WTC11 (cell line): Measurements from ENCODE around the gene GSTM4. TPM values are rescaled to one million over a fixed set of nuclear protein-coding genes. Genes with fewer than 3 reads are reported as not detected.

Experiments
- ATAC-seq: fragments of 200-7000 bp; cut with Tn5 transposase; 2 replicates; pipeline ENCODE4 v1.10.0; 2021; ENCODE audit warnings: mild to moderate bottlenecking, moderate library complexity
- Bru-seq: library from RNA; stranded (reverse); fragments of 400-500 nt; gene quantifications from one replicate; lab custom pipeline; 2021; lab: Mats Ljungman, UMichigan
- CTCF ChIA-PET: fragments of 300-600 bp; sonication (Branson Sonifier 250); formaldehyde crosslinking; loops from one replicate; lab custom pipeline; 2021; ENCODE audit warnings: antibody characterized with exemption; lab: Charles Lee
- POLR2A ChIA-PET: fragments of 350-600 bp; sonication (Branson Sonifier 250); formaldehyde crosslinking; loops from one replicate; lab custom pipeline; 2021; ENCODE audit warnings: antibody characterized with exemption; lab: Charles Lee
- DNase-seq: peaks from one replicate; pipeline ENCODE4 v3.0.0; 2021; ENCODE audit warnings: low spot score
- H3K27ac Mint-ChIP-seq: 2 replicates; pipeline ENCODE4 v1.8.0; 2021; ENCODE audit warnings: mixed read lengths
- H3K27me3 Mint-ChIP-seq: 2 replicates; pipeline ENCODE4 v1.8.0; 2021; ENCODE audit warnings: low read depth, mild to moderate bottlenecking, moderate library complexity, mixed read lengths
- H3K36me3 Mint-ChIP-seq: 2 replicates; pipeline ENCODE4 v1.8.0; 2021; ENCODE audit warnings: mixed read lengths
- H3K4me1 Mint-ChIP-seq: 2 replicates; pipeline ENCODE4 v1.8.0; 2022; ENCODE audit warnings: mixed read lengths
- H3K4me3 Mint-ChIP-seq: 2 replicates; pipeline ENCODE4 v1.8.0; 2021; ENCODE audit warnings: mild to moderate bottlenecking, moderate library complexity, mixed read lengths
- H3K9me3 Mint-ChIP-seq: 2 replicates; pipeline ENCODE4 v1.8.0; 2021; ENCODE audit warnings: mixed read lengths
- AFF4 ChIP-seq: sonication (generic); formaldehyde crosslinking; IDR thresholded peaks from 2 replicates; pipeline ENCODE4 v1.8.1; 2023; ENCODE audit warnings: mild to moderate bottlenecking, missing genetic modification reagents, borderline replicate concordance
- CREM ChIP-seq: sonication (generic); formaldehyde crosslinking; IDR thresholded peaks from 2 replicates; pipeline ENCODE4 v1.8.1; 2022; ENCODE audit warnings: mild to moderate bottlenecking, missing genetic modification reagents, moderate library complexity
- CTCF ChIP-seq: fragments of 200-600 bp; IDR thresholded peaks from 2 replicates; pipeline ENCODE4 v1.8.0; 2022; ENCODE audit warnings: antibody characterized with exemption
- EMX1 ChIP-seq: fragments of 250-450 bp; sonication (Bioruptor Pico); IDR thresholded peaks from 2 replicates; pipeline ENCODE4 v1.8.0; 2021; ENCODE audit warnings: mild to moderate bottlenecking
- ESRRA ChIP-seq: sonication (generic); formaldehyde crosslinking; IDR thresholded peaks from 2 replicates; pipeline ENCODE4 v1.8.1; 2022; ENCODE audit warnings: mild to moderate bottlenecking, missing genetic modification reagents, borderline replicate concordance
- ETV6 ChIP-seq: sonication (generic); formaldehyde crosslinking; IDR thresholded peaks from 2 replicates; pipeline ENCODE4 v1.8.1; 2022; ENCODE audit warnings: mild to moderate bottlenecking, missing genetic modification reagents
- FOXK1 ChIP-seq: sonication (generic); formaldehyde crosslinking; IDR thresholded peaks from 2 replicates; pipeline ENCODE4 v1.8.0; 2022; ENCODE audit warnings: mild to moderate bottlenecking, moderate library complexity, missing genetic modification reagents
- KAT7 ChIP-seq: sonication (generic); formaldehyde crosslinking; IDR thresholded peaks from 2 replicates; pipeline ENCODE4 v1.8.1; 2023; ENCODE audit warnings: missing genetic modification reagents, mild to moderate bottlenecking, borderline replicate concordance
- MYBL2 ChIP-seq: sonication (generic); formaldehyde crosslinking; IDR thresholded peaks from 2 replicates; pipeline ENCODE4 v1.8.1; 2023; ENCODE audit warnings: mild to moderate bottlenecking, moderate library complexity, missing genetic modification reagents
- NFYB ChIP-seq: sonication (generic); formaldehyde crosslinking; conservative IDR thresholded peaks from 2 replicates; pipeline ENCODE4 v1.8.0; 2022; ENCODE audit warnings: low read depth, missing genetic modification reagents
- PRRX2 ChIP-seq: fragments of 250-450 bp; sonication (Bioruptor Pico); IDR thresholded peaks from 2 replicates; pipeline ENCODE4 v1.8.0; 2021; ENCODE audit warnings: mild to moderate bottlenecking
- SP1 ChIP-seq: sonication (generic); formaldehyde crosslinking; conservative IDR thresholded peaks from 2 replicates; pipeline ENCODE4 v1.8.1; 2022; ENCODE audit warnings: missing genetic modification reagents
- ZNF121 ChIP-seq: sonication (generic); formaldehyde crosslinking; IDR thresholded peaks from 2 replicates; pipeline ENCODE4 v1.8.0; 2023; ENCODE audit warnings: missing genetic modification reagents
- ZNF219 ChIP-seq: sonication (generic); formaldehyde crosslinking; IDR thresholded peaks from 2 replicates; pipeline ENCODE4 v1.8.0; 2023; ENCODE audit warnings: missing genetic modification reagents, mild to moderate bottlenecking, borderline replicate concordance
- ZNF317 ChIP-seq: sonication (generic); formaldehyde crosslinking; IDR thresholded peaks from 2 replicates; pipeline ENCODE4 v1.8.1; 2023; ENCODE audit warnings: low read depth, mild to moderate bottlenecking, moderate library complexity, missing genetic modification reagents, borderline replicate concordance
- ZNF416 ChIP-seq: fragments of 250-450 bp; sonication (Bioruptor Pico); IDR thresholded peaks from 2 replicates; pipeline ENCODE4 v1.9.0; 2021; ENCODE audit warnings: mild to moderate bottlenecking, inconsistent platforms
- long read RNA-seq, 3 experiments: library from RNA in 1 of 3; library from capped mRNA in 1 of 3; library from polyadenylated mRNA in 1 of 3; unstranded in 2 of 3; stranded (forward) in 1 of 3; transcript quantifications; one replicate each; pipeline ENCODE4 v2.0.0, GENCODE V29; 2021
- total RNA-seq: library from RNA; stranded (reverse); gene quantifications from 3 replicates; pipeline ENCODE4 v1.2.3, GENCODE V29; 2021
- TF ChIP-seq, protein P1 (sequence below): sonication (generic); formaldehyde crosslinking; conservative IDR thresholded peaks from 2 replicates; pipeline ENCODE4 v1.8.1; 2023; ENCODE audit warnings: mild to moderate bottlenecking, low read depth, missing genetic modification reagents, moderate library complexity
- TF ChIP-seq, protein P2 (sequence below): fragments of 250-450 bp; sonication (Bioruptor Pico); IDR thresholded peaks from 2 replicates; pipeline ENCODE4 v1.9.0; 2021; ENCODE audit warnings: mild to moderate bottlenecking
- TF ChIP-seq, protein P3 (sequence below): fragments of 250-450 bp; sonication (Bioruptor Pico); IDR thresholded peaks from 2 replicates; pipeline ENCODE4 v1.8.0; 2021; ENCODE audit warnings: mild to moderate bottlenecking
- TF ChIP-seq, protein P4 (sequence below): sonication (generic); formaldehyde crosslinking; IDR thresholded peaks from 2 replicates; pipeline ENCODE4 v1.8.1; 2022; ENCODE audit warnings: low read depth, mild to moderate bottlenecking, moderate library complexity, missing genetic modification reagents, borderline replicate concordance

The GSTM4 gene
- 16.4 to 18.1 TPM (median 16.7 TPM) in 3 replicates for total RNA-seq
- Bru-seq, nascent RNA = percentile 48 among the genes with signal in this experiment
- long read RNA-seq, experiment 1, transcript GSTM4-204 (8 exons, 1,412 nt) = major isoform, 50 of 59 reads
- long read RNA-seq, experiment 1, partial matches to known transcripts = 1 of 59 reads
- long read RNA-seq, experiment 1, other reads (novel, unspliced or antisense) = 4 of 59 reads
- long read RNA-seq, experiment 2, transcript GSTM4-204 (8 exons, 1,412 nt) = major isoform, 10 of 18 reads
- long read RNA-seq, experiment 2, partial matches to known transcripts = 3 of 18 reads
- long read RNA-seq, experiment 2, other reads (novel, unspliced or antisense) = 5 of 18 reads
- long read RNA-seq, experiment 3, transcript GSTM4-201 (8 exons, 1,321 nt) = minor isoform, 9 of 62 reads
- long read RNA-seq, experiment 3, transcript GSTM4-204 (8 exons, 1,412 nt) = major isoform, 49 of 62 reads
- long read RNA-seq, experiment 3, partial matches to known transcripts = 0 of 62 reads
- long read RNA-seq, experiment 3, other reads (novel, unspliced or antisense) = 4 of 62 reads

DNA sequence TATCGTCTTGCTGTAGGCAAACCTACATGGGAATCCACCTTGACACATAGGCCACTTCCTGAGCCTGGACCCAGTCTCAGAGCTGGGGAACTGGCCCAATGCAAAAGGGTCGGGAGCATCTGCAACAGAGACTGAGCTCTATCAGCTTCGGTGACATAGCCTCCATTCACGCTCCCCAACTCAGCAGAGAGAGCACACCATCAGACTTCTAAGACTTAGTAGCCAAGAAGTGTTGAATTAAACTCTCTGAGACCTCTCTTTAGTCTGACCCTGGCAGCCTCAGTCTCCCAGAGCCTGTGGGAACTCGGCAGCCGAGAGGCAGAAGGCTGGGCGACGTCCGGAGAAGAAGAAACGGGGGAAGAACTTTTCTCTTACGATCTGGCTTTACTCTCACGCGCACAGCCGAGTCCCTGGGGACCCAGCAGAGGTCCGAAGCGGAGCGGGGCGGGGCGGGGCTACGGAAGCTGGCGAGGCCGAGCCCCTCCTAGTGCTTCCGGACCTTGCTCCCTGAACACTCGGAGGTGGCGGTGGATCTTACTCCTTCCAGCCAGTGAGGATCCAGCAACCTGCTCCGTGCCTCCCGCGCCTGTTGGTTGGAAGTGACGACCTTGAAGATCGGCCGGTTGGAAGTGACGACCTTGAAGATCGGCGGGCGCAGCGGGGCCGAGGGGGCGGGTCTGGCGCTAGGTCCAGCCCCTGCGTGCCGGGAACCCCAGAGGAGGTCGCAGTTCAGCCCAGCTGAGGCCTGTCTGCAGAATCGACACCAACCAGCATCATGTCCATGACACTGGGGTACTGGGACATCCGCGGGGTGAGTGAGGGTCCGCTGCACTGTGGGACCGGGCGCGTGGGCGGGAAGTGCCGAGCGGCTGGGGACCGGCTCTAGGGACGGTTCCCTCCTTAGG is at the start of gene GSTM4:
TSS of gene GSTM4 (plus strand) at position 485 of the 905 bp plus-strand sequence. CDS start at position 776, 291 bp downstream.
- Mint-ChIP-seq H3K36me3 (no peaks in the 10 kb centered on the region), H3K4me3 (peak within 1 kb of the TSS; percentile 91), H3K4me1 (peaks cover 12% of the 10 kb centered on the region), H3K27me3 (peaks cover 36% of the 10 kb centered on the region), H3K27ac (peak within 1 kb of the TSS; percentile 93), H3K9me3 (no peaks in the 10 kb centered on the region)
- CTCF ChIA-PET = interaction anchor here (0.6 to 4.3 kb wide), 14 partner anchors 12 to 329 kb away, joined by 3 to 45 read pairs (median 4); partner anchors contain the start of gene AHCYL1
- DNase-seq (peak; percentile 87), ATAC-seq (peak; percentile 97)
- POLR2A ChIA-PET = no interaction called here
- TF ChIP-seq, protein P1, sequence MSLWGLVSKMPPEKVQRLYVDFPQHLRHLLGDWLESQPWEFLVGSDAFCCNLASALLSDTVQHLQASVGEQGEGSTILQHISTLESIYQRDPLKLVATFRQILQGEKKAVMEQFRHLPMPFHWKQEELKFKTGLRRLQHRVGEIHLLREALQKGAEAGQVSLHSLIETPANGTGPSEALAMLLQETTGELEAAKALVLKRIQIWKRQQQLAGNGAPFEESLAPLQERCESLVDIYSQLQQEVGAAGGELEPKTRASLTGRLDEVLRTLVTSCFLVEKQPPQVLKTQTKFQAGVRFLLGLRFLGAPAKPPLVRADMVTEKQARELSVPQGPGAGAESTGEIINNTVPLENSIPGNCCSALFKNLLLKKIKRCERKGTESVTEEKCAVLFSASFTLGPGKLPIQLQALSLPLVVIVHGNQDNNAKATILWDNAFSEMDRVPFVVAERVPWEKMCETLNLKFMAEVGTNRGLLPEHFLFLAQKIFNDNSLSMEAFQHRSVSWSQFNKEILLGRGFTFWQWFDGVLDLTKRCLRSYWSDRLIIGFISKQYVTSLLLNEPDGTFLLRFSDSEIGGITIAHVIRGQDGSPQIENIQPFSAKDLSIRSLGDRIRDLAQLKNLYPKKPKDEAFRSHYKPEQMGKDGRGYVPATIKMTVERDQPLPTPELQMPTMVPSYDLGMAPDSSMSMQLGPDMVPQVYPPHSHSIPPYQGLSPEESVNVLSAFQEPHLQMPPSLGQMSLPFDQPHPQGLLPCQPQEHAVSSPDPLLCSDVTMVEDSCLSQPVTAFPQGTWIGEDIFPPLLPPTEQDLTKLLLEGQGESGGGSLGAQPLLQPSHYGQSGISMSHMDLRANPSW (CRISPR knock-in tag) = no peak
- no peak for TF ChIP-seq CREM (CRISPR knock-in tag)
- no peak for TF ChIP-seq KAT7 (CRISPR knock-in tag)
- TF ChIP-seq MYBL2 (CRISPR knock-in tag) = 0 out of 2 replicates have a peak, but pooled peaks have one; percentile 35
- no peak for TF ChIP-seq ZNF317
- no peak for TF ChIP-seq ZNF416 (CRISPR knock-in tag)
- TF ChIP-seq, protein P2, sequence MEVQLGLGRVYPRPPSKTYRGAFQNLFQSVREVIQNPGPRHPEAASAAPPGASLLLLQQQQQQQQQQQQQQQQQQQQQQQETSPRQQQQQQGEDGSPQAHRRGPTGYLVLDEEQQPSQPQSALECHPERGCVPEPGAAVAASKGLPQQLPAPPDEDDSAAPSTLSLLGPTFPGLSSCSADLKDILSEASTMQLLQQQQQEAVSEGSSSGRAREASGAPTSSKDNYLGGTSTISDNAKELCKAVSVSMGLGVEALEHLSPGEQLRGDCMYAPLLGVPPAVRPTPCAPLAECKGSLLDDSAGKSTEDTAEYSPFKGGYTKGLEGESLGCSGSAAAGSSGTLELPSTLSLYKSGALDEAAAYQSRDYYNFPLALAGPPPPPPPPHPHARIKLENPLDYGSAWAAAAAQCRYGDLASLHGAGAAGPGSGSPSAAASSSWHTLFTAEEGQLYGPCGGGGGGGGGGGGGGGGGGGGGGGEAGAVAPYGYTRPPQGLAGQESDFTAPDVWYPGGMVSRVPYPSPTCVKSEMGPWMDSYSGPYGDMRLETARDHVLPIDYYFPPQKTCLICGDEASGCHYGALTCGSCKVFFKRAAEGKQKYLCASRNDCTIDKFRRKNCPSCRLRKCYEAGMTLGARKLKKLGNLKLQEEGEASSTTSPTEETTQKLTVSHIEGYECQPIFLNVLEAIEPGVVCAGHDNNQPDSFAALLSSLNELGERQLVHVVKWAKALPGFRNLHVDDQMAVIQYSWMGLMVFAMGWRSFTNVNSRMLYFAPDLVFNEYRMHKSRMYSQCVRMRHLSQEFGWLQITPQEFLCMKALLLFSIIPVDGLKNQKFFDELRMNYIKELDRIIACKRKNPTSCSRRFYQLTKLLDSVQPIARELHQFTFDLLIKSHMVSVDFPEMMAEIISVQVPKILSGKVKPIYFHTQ (CRISPR knock-in tag) = no peak
- no peak for TF ChIP-seq CTCF
- TF ChIP-seq ZNF121 (CRISPR knock-in tag) = peak; percentile 99
- TF ChIP-seq AFF4 (CRISPR knock-in tag) = no peak
- no peak for TF ChIP-seq EMX1 (CRISPR knock-in tag)
- peak; percentile 72 for TF ChIP-seq SP1 (CRISPR knock-in tag)
- peak; percentile 68 for TF ChIP-seq ETV6 (CRISPR knock-in tag)
- TF ChIP-seq, protein P3, sequence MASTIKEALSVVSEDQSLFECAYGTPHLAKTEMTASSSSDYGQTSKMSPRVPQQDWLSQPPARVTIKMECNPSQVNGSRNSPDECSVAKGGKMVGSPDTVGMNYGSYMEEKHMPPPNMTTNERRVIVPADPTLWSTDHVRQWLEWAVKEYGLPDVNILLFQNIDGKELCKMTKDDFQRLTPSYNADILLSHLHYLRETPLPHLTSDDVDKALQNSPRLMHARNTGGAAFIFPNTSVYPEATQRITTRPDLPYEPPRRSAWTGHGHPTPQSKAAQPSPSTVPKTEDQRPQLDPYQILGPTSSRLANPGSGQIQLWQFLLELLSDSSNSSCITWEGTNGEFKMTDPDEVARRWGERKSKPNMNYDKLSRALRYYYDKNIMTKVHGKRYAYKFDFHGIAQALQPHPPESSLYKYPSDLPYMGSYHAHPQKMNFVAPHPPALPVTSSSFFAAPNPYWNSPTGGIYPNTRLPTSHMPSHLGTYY (CRISPR knock-in tag) = no peak
- TF ChIP-seq ESRRA (CRISPR knock-in tag) = peak; percentile 98
- TF ChIP-seq PRRX2 (CRISPR knock-in tag) = no peak
- peak; percentile 25; the same call in 1 of the 2 replicates for TF ChIP-seq FOXK1 (CRISPR knock-in tag)
- TF ChIP-seq, protein P4, sequence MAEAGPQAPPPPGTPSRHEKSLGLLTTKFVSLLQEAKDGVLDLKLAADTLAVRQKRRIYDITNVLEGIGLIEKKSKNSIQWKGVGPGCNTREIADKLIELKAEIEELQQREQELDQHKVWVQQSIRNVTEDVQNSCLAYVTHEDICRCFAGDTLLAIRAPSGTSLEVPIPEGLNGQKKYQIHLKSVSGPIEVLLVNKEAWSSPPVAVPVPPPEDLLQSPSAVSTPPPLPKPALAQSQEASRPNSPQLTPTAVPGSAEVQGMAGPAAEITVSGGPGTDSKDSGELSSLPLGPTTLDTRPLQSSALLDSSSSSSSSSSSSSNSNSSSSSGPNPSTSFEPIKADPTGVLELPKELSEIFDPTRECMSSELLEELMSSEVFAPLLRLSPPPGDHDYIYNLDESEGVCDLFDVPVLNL (CRISPR knock-in tag) = no peak
- TF ChIP-seq NFYB (CRISPR knock-in tag) = no peak; the same call in 1 of the 2 replicates
- no peak for TF ChIP-seq ZNF219 (CRISPR knock-in tag)
